ENCODE data around the gene RASGEF1B.
A peak's percentile ranks its signal among the peaks of the same experiment; 100 is the strongest.
"Not testable (repeated sequence)": the region's sequence is repeated elsewhere in the genome, so short reads cannot be mapped to it uniquely, and the experiment has no call there.

The RASGEF1B gene

GRCh38 chr4:81485310-81485980, 13.7 kb upstream of the RASGEF1B start:
- TF ChIP-seq CTCF (IDR thresholded peaks at IDR 0.05; ENCODE audit: low read depth, low read length), result no peak
- no peak overlapping the region for H3K4me3 ChIP-seq (ENCODE audit: low read depth, low read length)

GRCh38 chr4:81482326-81482725, 10.6 kb upstream of the RASGEF1B start:
- TF ChIP-seq CTCF (IDR thresholded peaks at IDR 0.05; ENCODE audit: low read depth, low read length), result no peak
- H3K4me3 ChIP-seq (ENCODE audit: low read depth, low read length), result no peak overlapping the region

- TF ChIP-seq CTCF (IDR thresholded peaks at IDR 0.05; ENCODE audit: low read depth, low read length), result no peak
- no peak overlapping the region for H3K4me3 ChIP-seq (ENCODE audit: low read depth, low read length)
Observed at GRCh38 chr4:81481151-81481550, 9.4 kb upstream of the RASGEF1B start.

- not testable (repeated sequence) for H3K4me3 ChIP-seq (ENCODE audit: low read depth, low read length)
Observed at GRCh38 chr4:81479573-81479972, 7.9 kb upstream of the RASGEF1B start.

- H3K4me3 ChIP-seq (ENCODE audit: low read depth, low read length), result not testable (repeated sequence)
Observed at GRCh38 chr4:81473331-81474265, 1.9 kb upstream of the RASGEF1B start.

- peak overlapping the region; percentile 58 for H3K4me3 ChIP-seq (ENCODE audit: low read depth, low read length)
- no peak for TF ChIP-seq CTCF (IDR thresholded peaks at IDR 0.05; ENCODE audit: low read depth, low read length)
Observed at GRCh38 chr4:81472281-81473182, 825 bp upstream of the RASGEF1B start.

- TF ChIP-seq CTCF (IDR thresholded peaks at IDR 0.05; ENCODE audit: low read depth, low read length), result no peak
- H3K4me3 ChIP-seq (ENCODE audit: low read depth, low read length), result peak overlapping the region; percentile 58
Observed at GRCh38 chr4:81471298-81471587, 464 bp downstream of the RASGEF1B start.
